H1 (cell line): ENCODE measurements around the gene TEKT5. TPM values are rescaled to one million over a fixed set of nuclear protein-coding genes. Genes with fewer than 3 reads are reported as not detected.

ENCODE experiments used
- CBX5 ChIP-seq: fragments of 300-800, 300-1000 bp; sonication (generic); IDR thresholded peaks from 2 replicates; pipeline ENCODE4 v1.7.1; 2016; ENCODE audit warnings: antibody characterized with exemption, low read length, low read depth
- POU5F1 ChIP-seq: IDR thresholded peaks from 2 replicates; pipeline ENCODE4 v1.6.1; 2011; ENCODE audit warnings: low read depth, mild to moderate bottlenecking, low read length, moderate library complexity
- RAD21 ChIP-seq, 2 experiments: IDR thresholded peaks in 1 of 2; conservative IDR thresholded peaks in 1 of 2; 2 replicates each; pipeline ENCODE4 v1.6.1; 2011; ENCODE audit warnings: low read depth in 2 of 2, low read length in 2 of 2, improper control_type of control experiment in 1 of 2, inconsistent platforms in 1 of 2, mild to moderate bottlenecking in 1 of 2, moderate library complexity in 1 of 2
- RBBP5 ChIP-seq: IDR thresholded peaks from 2 replicates; pipeline ENCODE4 v1.7.1; 2012; ENCODE audit warnings: low read depth, mild to moderate bottlenecking, inconsistent platforms, low read length, moderate library complexity, borderline replicate concordance
- SIRT6 ChIP-seq: IDR thresholded peaks from one replicate; pipeline ENCODE4 v1.7.1; 2012; ENCODE audit warnings: low read length, inconsistent platforms
- SIX5 ChIP-seq: IDR thresholded peaks from 2 replicates; pipeline ENCODE4 v1.6.1; 2011; ENCODE audit warnings: mild to moderate bottlenecking, low read depth, low read length
- TAF1 ChIP-seq: IDR thresholded peaks from 2 replicates; pipeline ENCODE4 v1.6.1; 2011; ENCODE audit warnings: mild to moderate bottlenecking, low read depth, low read length
- polyA plus RNA-seq, 7 experiments: library from polyadenylated mRNA; depleted of rRNA in 3 of 7; stranded (reverse) in 5 of 7; unstranded in 2 of 7; fragments of >200 nt in 5 of 7; fragments of 200-250 nt in 2 of 7; gene quantifications; 1 replicate in 5 of 7; 2 replicates in 1 of 7; 4 replicates in 1 of 7; pipeline versions ENCODE4 v1.2.1 to v1.2.3, GENCODE V29; 2011 to 2013; ENCODE audit warnings: missing spikeins in 2 of 7, mixed read lengths in 2 of 7
- total RNA-seq: library from RNA; stranded (reverse); fragmentation: NEBNext Ultra II Directional; extraction: Animal tissue kit (Norgen Biotek cat#: 25700); gene quantifications from 2 replicates; pipeline ENCODE4 v1.2.1, GENCODE V29; 2021
- TF ChIP-seq, protein P1 (sequence below): IDR thresholded peaks from 2 replicates; pipeline ENCODE4 v1.6.1; 2012; ENCODE audit warnings: inconsistent platforms

TEKT5 gene
- total and polyA plus RNA-seq, 2 of the 8 experiments (the other 6 are each of a cell fraction or from before 2014, with no cell fraction given): 0.95 TPM; not detected in 1

DNA sequence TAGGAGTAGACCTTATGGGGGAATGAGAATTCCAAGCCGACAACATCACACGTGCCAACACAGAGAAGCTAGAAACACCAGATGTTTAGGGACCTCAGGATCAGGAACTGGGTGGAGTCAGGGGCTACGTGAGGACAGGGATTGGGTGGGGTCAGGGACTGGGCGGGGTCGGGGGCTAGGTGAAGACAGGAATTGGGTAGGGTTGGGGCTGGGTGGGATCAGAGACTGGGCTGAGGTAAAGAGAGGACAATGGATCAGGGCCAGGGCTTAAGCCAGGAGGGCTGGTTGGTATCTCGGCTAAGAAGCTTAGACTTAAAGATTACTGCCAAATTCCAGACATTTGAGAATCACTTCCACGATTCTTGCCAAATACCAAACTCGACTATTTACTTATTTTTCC lies 11.6 kb downstream of the TEKT5 start (continued):
- TF ChIP-seq POU5F1 (no peak), SIRT6 (no peak), CBX5 (no peak), RAD21 (IDR thresholded peaks at IDR 0.05 in 1 of 2, conservative IDR thresholded peaks at IDR 0.05 in 1 of 2; ENCODE audit: low read depth in 2 of 2, low read length in 2 of 2) (no peak), TAF1 (no peak), RBBP5 (no peak), SIX5 (no peak)
- TF ChIP-seq, protein P1, sequence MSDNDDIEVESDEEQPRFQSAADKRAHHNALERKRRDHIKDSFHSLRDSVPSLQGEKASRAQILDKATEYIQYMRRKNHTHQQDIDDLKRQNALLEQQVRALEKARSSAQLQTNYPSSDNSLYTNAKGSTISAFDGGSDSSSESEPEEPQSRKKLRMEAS: no peak
